ENCODE data around the gene MAPKBP1.
A peak's percentile ranks its signal among the peaks of the same experiment; 100 is the strongest.

The MAPKBP1 gene

GRCh38 chr15:41810651-41811431 lies 36.6 kb downstream of the MAPKBP1 start:
- no peak for DNase-seq

- DNase-seq: peak; percentile 77 to 83
Observed at GRCh38 chr15:41811432-41812195, 37.3 kb downstream of the MAPKBP1 start.

GRCh38 chr15:41812820-41813375 lies 38.6 kb downstream of the MAPKBP1 start:
- DNase-seq: no peak

- DNase-seq: no peak
Observed at GRCh38 chr15:41813426-41813825, 39.1 kb downstream of the MAPKBP1 start.

- DNase-seq: no peak
Observed at GRCh38 chr15:41814534-41814933, 40.2 kb downstream of the MAPKBP1 start.

GRCh38 chr15:41816788-41817187 lies 42.5 kb downstream of the MAPKBP1 start:
- no peak for DNase-seq

GRCh38 chr15:41817327-41817726 lies 43.0 kb downstream of the MAPKBP1 start:
- DNase-seq: no peak

- no peak for DNase-seq
Observed at GRCh38 chr15:41817781-41818180, 43.5 kb downstream of the MAPKBP1 start.

- DNase-seq: no peak
Observed at GRCh38 chr15:41819455-41820050, 45.3 kb downstream of the MAPKBP1 start.

GRCh38 chr15:41820791-41821423 lies 46.6 kb downstream of the MAPKBP1 start:
- DNase-seq: no peak

- DNase-seq: no peak
Observed at GRCh38 chr15:41821831-41822230, 47.5 kb downstream of the MAPKBP1 start.

GRCh38 chr15:41822471-41822870 lies 48.2 kb downstream of the MAPKBP1 start:
- no peak for DNase-seq

- no peak for DNase-seq
Observed at GRCh38 chr15:41822957-41823356, 48.7 kb downstream of the MAPKBP1 start.

- DNase-seq: no peak
Observed at GRCh38 chr15:41823502-41823901, 49.2 kb downstream of the MAPKBP1 start.

GRCh38 chr15:41824062-41824745 lies 49.9 kb downstream of the MAPKBP1 start:
- no peak for DNase-seq

GRCh38 chr15:41825145-41825544 lies 50.9 kb downstream of the MAPKBP1 start:
- DNase-seq: no peak

GRCh38 chr15:41825572-41826535 lies 51.6 kb downstream of the MAPKBP1 start:
- no peak for DNase-seq

GRCh38 chr15:41827290-41827879 lies 53.1 kb downstream of the MAPKBP1 start:
- DNase-seq: peak; percentile 22 to 30

GRCh38 chr15:41827880-41828806 lies 53.9 kb downstream of the MAPKBP1 start, which contains the start of gene JMJD7:
Gene JMJD7, plus strand, starts transcription at chr15:41828092. Its CDS starts 33 bp downstream, at chr15:41828125.
- peak; percentile 97 to 99 for DNase-seq

- DNase-seq: no peak
Observed at GRCh38 chr15:41828807-41829141, 54.5 kb downstream of the MAPKBP1 start.

Data from activated CD4-positive, alpha-beta T cell treated with anti-CD3 and anti-CD28 coated beads, Interleukin-2, amount 50 U/mL, for 48 hours (primary cell).